ENCODE results near the gene DAP. TPM values are rescaled to one million over a fixed set of nuclear protein-coding genes. Genes with fewer than 3 reads are reported as not detected.

The DAP gene
- total RNA-seq, 4 donors from 2014 or later, result 24.3 to 42.4 (median 37.0) TPM

DNA sequence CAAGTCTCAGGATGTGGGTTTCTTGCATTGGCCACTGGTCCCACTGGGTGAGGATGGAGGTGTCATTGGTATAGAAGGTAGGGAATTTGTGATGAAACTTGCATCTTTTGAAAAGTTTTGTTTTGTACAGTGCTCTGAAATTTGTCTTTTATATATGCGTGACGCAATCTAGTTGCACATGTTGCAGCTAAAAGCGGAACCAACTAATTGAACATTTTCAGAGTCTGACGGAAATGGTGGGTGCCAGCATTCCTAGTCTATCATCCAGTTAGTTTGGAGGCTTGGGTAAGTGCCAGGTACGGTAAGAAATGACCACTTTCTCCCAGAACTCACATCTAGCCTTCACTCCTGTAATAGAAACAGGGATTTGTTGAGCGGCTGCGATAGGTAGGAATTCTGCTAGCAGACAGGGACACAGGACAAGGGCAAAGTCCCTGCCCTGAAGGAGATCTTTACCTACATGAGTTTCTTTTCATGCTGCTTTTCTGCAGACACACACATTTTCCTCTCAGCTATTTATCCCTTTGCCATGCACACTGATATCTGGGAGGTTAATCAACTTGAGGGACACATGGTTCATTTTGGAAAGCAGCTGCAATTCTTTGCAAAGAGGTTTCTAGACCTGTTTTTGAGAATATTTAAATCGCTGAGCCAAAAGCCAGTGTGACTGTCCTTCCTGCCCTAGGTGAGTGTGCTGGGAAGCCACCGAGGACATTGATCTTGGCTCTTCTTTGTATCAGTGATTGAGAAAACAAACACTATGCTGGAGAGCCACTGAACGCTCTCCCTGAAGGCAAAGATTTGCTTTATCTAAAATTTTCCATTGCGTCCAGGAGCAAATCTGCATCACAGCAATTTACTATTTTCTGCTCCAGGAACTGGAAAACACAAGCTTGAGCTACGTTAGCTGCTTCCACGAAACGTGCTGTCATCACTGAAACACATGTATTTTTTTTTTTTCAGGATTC lies 89.7 kb downstream of the DAP start:
- TF ChIP-seq CTCF (IDR thresholded peaks at IDR 0.05) (no peak), EP300 (IDR thresholded peaks at IDR 0.05) (no peak), POLR2AphosphoS5 (IDR thresholded peaks at IDR 0.05) (no peak), POLR2A (IDR thresholded peaks at IDR 0.05; ENCODE audit: low read depth) (no peak)
- no peak overlapping the region for H3K27ac ChIP-seq (replicated peaks in 1 of 4)
- DNase-seq (ENCODE audit: extremely low spot score), result no peak
- intact Hi-C loops (cut with DNase I), result no loop called here
- no peak overlapping the region for H3K4me3 ChIP-seq
- 66% methylated on average over 14 of the region's 14 CpGs for WGBS
- no peaks in the 10 kb centered on the region for H3K4me1 ChIP-seq
- no peaks in the 10 kb centered on the region for H3K9me3 ChIP-seq
- peaks cover 0 to 10% (median 0%) of the 10 kb centered on the region in 4 donors for H3K27me3 ChIP-seq
- H3K36me3 ChIP-seq, result no peaks in the 10 kb centered on the region

- WGBS, result 94% methylated on average over 1 of the region's 1 CpG
- Histone ChIP-seq H3K27ac (replicated peaks in 1 of 4) (no peak overlapping the region), H3K4me3 (no peak overlapping the region), H3K27me3 (peaks cover 0 to 8% (median 0%) of the 10 kb centered on the region in 4 donors), H3K4me1 (no peaks in the 10 kb centered on the region), H3K9me3 (no peaks in the 10 kb centered on the region), H3K36me3 (no peaks in the 10 kb centered on the region)
- intact Hi-C loops (cut with DNase I), result no loop called here
- DNase-seq (ENCODE audit: extremely low spot score), result no peak
- no peak for TF ChIP-seq POLR2A (IDR thresholded peaks at IDR 0.05; ENCODE audit: low read depth)
- no peak for TF ChIP-seq EP300 (IDR thresholded peaks at IDR 0.05)
- TF ChIP-seq CTCF (IDR thresholded peaks at IDR 0.05), result no peak
- TF ChIP-seq POLR2AphosphoS5 (IDR thresholded peaks at IDR 0.05), result no peak
These were observed 91.1 kb downstream of the DAP start for GRCh38 chr5:10669983-10670382.

GRCh38 chr5:10668697-10669096 lies 92.3 kb downstream of the DAP start:
- Histone ChIP-seq H3K27me3 (peaks cover 0 to 4% (median 0%) of the 10 kb centered on the region in 4 donors), H3K36me3 (no peaks in the 10 kb centered on the region), H3K9me3 (no peaks in the 10 kb centered on the region), H3K4me1 (peaks cover 2 to 7% (median 6%) of the 10 kb centered on the region in 4 donors), H3K27ac (replicated peaks in 1 of 4) (no peak overlapping the region), H3K4me3 (no peak overlapping the region)
- TF ChIP-seq POLR2AphosphoS5 (IDR thresholded peaks at IDR 0.05), result no peak
- TF ChIP-seq POLR2A (IDR thresholded peaks at IDR 0.05; ENCODE audit: low read depth), result no peak
- no peak for TF ChIP-seq CTCF (IDR thresholded peaks at IDR 0.05)
- TF ChIP-seq EP300 (IDR thresholded peaks at IDR 0.05), result no peak
- WGBS, result 86% methylated on average over 4 of the region's 4 CpGs
- DNase-seq (ENCODE audit: extremely low spot score), result no peak
- intact Hi-C loops (cut with DNase I), result no loop called here

GRCh38 chr5:10667431-10668057 lies 93.5 kb downstream of the DAP start:
- TF ChIP-seq CTCF (IDR thresholded peaks at IDR 0.05) (no peak), POLR2AphosphoS5 (IDR thresholded peaks at IDR 0.05) (no peak), EP300 (IDR thresholded peaks at IDR 0.05) (no peak)
- H3K4me1 ChIP-seq, result peaks cover 3 to 12% (median 11%) of the 10 kb centered on the region in 4 donors
- H3K27ac ChIP-seq (replicated peaks in 1 of 4), result no peak overlapping the region
- H3K27me3 ChIP-seq, result peaks cover 0 to 4% (median 0%) of the 10 kb centered on the region in 4 donors
- WGBS, result 84% methylated on average over 5 of the region's 6 CpGs
- intact Hi-C loops (cut with DNase I), result no loop called here
- no peaks in the 10 kb centered on the region for H3K9me3 ChIP-seq
- H3K36me3 ChIP-seq, result no peaks in the 10 kb centered on the region
- no peak overlapping the region for H3K4me3 ChIP-seq
- no peak for DNase-seq (ENCODE audit: extremely low spot score)

Measured in esophagus muscularis mucosa (tissue), 4 donors.